WTC11 (cell line): ENCODE data around the gene MEN1. TPM values are rescaled to one million over a fixed set of nuclear protein-coding genes. Genes with fewer than 3 reads are reported as not detected.

Source experiments
- ATAC-seq: fragments of 200-7000 bp; cut with Tn5 transposase; 2 replicates; pipeline ENCODE4 v1.10.0; 2021; ENCODE audit warnings: mild to moderate bottlenecking, moderate library complexity
- CTCF ChIA-PET: fragments of 300-600 bp; sonication (Branson Sonifier 250); formaldehyde crosslinking; loops from one replicate; lab custom pipeline; 2021; ENCODE audit warnings: antibody characterized with exemption; lab: Charles Lee
- POLR2A ChIA-PET: fragments of 350-600 bp; sonication (Branson Sonifier 250); formaldehyde crosslinking; loops from one replicate; lab custom pipeline; 2021; ENCODE audit warnings: antibody characterized with exemption; lab: Charles Lee
- DNase-seq: peaks from one replicate; pipeline ENCODE4 v3.0.0; 2021; ENCODE audit warnings: low spot score
- H3K27ac Mint-ChIP-seq: 2 replicates; pipeline ENCODE4 v1.8.0; 2021; ENCODE audit warnings: mixed read lengths
- H3K27me3 Mint-ChIP-seq: 2 replicates; pipeline ENCODE4 v1.8.0; 2021; ENCODE audit warnings: low read depth, mild to moderate bottlenecking, moderate library complexity, mixed read lengths
- H3K36me3 Mint-ChIP-seq: 2 replicates; pipeline ENCODE4 v1.8.0; 2021; ENCODE audit warnings: mixed read lengths
- H3K4me1 Mint-ChIP-seq: 2 replicates; pipeline ENCODE4 v1.8.0; 2022; ENCODE audit warnings: mixed read lengths
- H3K4me3 Mint-ChIP-seq: 2 replicates; pipeline ENCODE4 v1.8.0; 2021; ENCODE audit warnings: mild to moderate bottlenecking, moderate library complexity, mixed read lengths
- H3K9me3 Mint-ChIP-seq: 2 replicates; pipeline ENCODE4 v1.8.0; 2021; ENCODE audit warnings: mixed read lengths
- ELF4 ChIP-seq: sonication (generic); formaldehyde crosslinking; IDR thresholded peaks from 2 replicates; pipeline ENCODE4 v1.8.1; 2022; ENCODE audit warnings: low read depth, mild to moderate bottlenecking, moderate library complexity, missing genetic modification reagents
- EMX1 ChIP-seq: fragments of 250-450 bp; sonication (Bioruptor Pico); IDR thresholded peaks from 2 replicates; pipeline ENCODE4 v1.8.0; 2021; ENCODE audit warnings: mild to moderate bottlenecking
- ETV6 ChIP-seq: sonication (generic); formaldehyde crosslinking; IDR thresholded peaks from 2 replicates; pipeline ENCODE4 v1.8.1; 2022; ENCODE audit warnings: mild to moderate bottlenecking, missing genetic modification reagents
- FOXP1 ChIP-seq: sonication (generic); formaldehyde crosslinking; IDR thresholded peaks from 2 replicates; pipeline ENCODE4 v1.8.0; 2022; ENCODE audit warnings: missing genetic modification reagents, mild to moderate bottlenecking, moderate library complexity, borderline replicate concordance
- NR2C2 ChIP-seq: sonication (generic); formaldehyde crosslinking; IDR thresholded peaks from 2 replicates; pipeline ENCODE4 v1.8.0; 2022; ENCODE audit warnings: mild to moderate bottlenecking, missing genetic modification reagents
- OVOL2 ChIP-seq: fragments of 250-450 bp; sonication (Bioruptor Pico); IDR thresholded peaks from 2 replicates; pipeline ENCODE4 v1.9.0; 2021; ENCODE audit warnings: mild to moderate bottlenecking, borderline replicate concordance
- TCF7 ChIP-seq: sonication (generic); formaldehyde crosslinking; IDR thresholded peaks from 2 replicates; pipeline ENCODE4 v1.8.0; 2022; ENCODE audit warnings: mild to moderate bottlenecking, low read depth, missing genetic modification reagents, moderate library complexity
- ZNF121 ChIP-seq: sonication (generic); formaldehyde crosslinking; IDR thresholded peaks from 2 replicates; pipeline ENCODE4 v1.8.0; 2023; ENCODE audit warnings: missing genetic modification reagents
- ZNF423 ChIP-seq: fragments of 250-450 bp; sonication (Bioruptor Pico); IDR thresholded peaks from 2 replicates; pipeline ENCODE4 v2.1.2; 2022; ENCODE audit warnings: mild to moderate bottlenecking, moderate library complexity
- ZNF671 ChIP-seq: fragments of 250-450 bp; sonication (Bioruptor Pico); IDR thresholded peaks from 2 replicates; pipeline ENCODE4 v1.8.0; 2021; ENCODE audit warnings: mild to moderate bottlenecking
- total RNA-seq: library from RNA; stranded (reverse); gene quantifications from 3 replicates; pipeline ENCODE4 v1.2.3, GENCODE V29; 2021
- TF ChIP-seq, protein P1 (sequence below): fragments of 250-450 bp; sonication (Bioruptor Pico); IDR thresholded peaks from 2 replicates; pipeline ENCODE4 v1.9.0; 2021; ENCODE audit warnings: moderate library complexity, mild to moderate bottlenecking, inconsistent platforms, borderline replicate concordance
- TF ChIP-seq, protein P2 (sequence below): sonication (generic); formaldehyde crosslinking; IDR thresholded peaks from 2 replicates; pipeline ENCODE4 v1.8.1; 2022; ENCODE audit warnings: low read depth, missing genetic modification reagents, borderline replicate concordance
- TF ChIP-seq, protein P3 (sequence below): sonication (generic); formaldehyde crosslinking; IDR thresholded peaks from 2 replicates; pipeline ENCODE4 v1.8.0; 2023; ENCODE audit warnings: mild to moderate bottlenecking, missing genetic modification reagents
- TF ChIP-seq, protein P4 (sequence below): sonication (generic); formaldehyde crosslinking; IDR thresholded peaks from 2 replicates; pipeline ENCODE4 v1.8.0; 2022; ENCODE audit warnings: mild to moderate bottlenecking, missing genetic modification reagents
- TF ChIP-seq, protein P5 (sequence below): sonication (generic); formaldehyde crosslinking; IDR thresholded peaks from 2 replicates; pipeline ENCODE4 v1.8.1; 2022; ENCODE audit warnings: mild to moderate bottlenecking, moderate library complexity, missing genetic modification reagents
- TF ChIP-seq, protein P6 (sequence below): fragments of 250-450 bp; sonication (Bioruptor Pico); IDR thresholded peaks from 2 replicates; pipeline ENCODE4 v1.9.0; 2021; ENCODE audit warnings: mild to moderate bottlenecking
- TF ChIP-seq, protein P7 (sequence below): sonication (generic); formaldehyde crosslinking; IDR thresholded peaks from 2 replicates; pipeline ENCODE4 v1.8.1; 2022; ENCODE audit warnings: missing genetic modification reagents, borderline replicate concordance

Gene MEN1
- total RNA-seq, 1 experiment from 2014 or later, result 47.1 TPM

DNA sequence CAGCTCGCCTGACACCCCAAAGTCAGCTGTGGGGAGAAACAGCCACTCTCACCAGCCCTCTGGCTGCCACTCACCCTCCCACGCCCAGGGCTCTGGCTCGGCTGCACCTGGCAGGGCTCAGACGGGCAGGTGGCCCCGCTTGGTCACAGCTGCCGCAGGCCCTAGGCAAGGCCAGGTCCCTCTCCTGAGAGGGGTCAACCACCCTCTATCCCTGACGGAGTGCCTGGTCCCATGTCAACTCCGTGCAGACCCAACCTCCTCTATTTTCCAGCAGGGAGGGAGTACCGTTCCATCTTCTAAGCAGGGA, 9.2 kb downstream of the MEN1 start:
- Mint-ChIP-seq H3K27ac (no peak overlapping the region), H3K27me3 (no peaks in the 10 kb centered on the region), H3K9me3 (no peaks in the 10 kb centered on the region), H3K36me3 (0 out of 2 replicates have a peak, but pooled peaks cover 6% of the 10 kb centered on the region), H3K4me1 (peaks cover 11% of the 10 kb centered on the region), H3K4me3 (no peak overlapping the region)
- ATAC-seq, result no peak
- POLR2A ChIA-PET, result no interaction called here
- TF ChIP-seq, protein P1, sequence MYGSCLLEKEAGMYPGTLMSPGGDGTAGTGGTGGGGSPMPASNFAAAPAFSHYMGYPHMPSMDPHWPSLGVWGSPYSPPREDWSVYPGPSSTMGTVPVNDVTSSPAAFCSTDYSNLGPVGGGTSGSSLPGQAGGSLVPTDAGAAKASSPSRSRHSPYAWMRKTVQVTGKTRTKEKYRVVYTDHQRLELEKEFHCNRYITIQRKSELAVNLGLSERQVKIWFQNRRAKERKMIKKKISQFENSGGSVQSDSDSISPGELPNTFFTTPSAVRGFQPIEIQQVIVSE, result no peak
- TF ChIP-seq, protein P2, sequence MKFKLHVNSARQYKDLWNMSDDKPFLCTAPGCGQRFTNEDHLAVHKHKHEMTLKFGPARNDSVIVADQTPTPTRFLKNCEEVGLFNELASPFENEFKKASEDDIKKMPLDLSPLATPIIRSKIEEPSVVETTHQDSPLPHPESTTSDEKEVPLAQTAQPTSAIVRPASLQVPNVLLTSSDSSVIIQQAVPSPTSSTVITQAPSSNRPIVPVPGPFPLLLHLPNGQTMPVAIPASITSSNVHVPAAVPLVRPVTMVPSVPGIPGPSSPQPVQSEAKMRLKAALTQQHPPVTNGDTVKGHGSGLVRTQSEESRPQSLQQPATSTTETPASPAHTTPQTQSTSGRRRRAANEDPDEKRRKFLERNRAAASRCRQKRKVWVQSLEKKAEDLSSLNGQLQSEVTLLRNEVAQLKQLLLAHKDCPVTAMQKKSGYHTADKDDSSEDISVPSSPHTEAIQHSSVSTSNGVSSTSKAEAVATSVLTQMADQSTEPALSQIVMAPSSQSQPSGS (CRISPR knock-in tag), result no peak
- no peak for TF ChIP-seq NR2C2 (CRISPR knock-in tag)
- TF ChIP-seq ETV6 (CRISPR knock-in tag), result no peak
- no peak for TF ChIP-seq TCF7 (CRISPR knock-in tag)
- no peak for TF ChIP-seq FOXP1 (CRISPR knock-in tag)
- no peak for TF ChIP-seq ZNF423 (CRISPR knock-in tag)
- TF ChIP-seq EMX1, result no peak
- TF ChIP-seq OVOL2 (CRISPR knock-in tag), result no peak
- TF ChIP-seq, protein P3, sequence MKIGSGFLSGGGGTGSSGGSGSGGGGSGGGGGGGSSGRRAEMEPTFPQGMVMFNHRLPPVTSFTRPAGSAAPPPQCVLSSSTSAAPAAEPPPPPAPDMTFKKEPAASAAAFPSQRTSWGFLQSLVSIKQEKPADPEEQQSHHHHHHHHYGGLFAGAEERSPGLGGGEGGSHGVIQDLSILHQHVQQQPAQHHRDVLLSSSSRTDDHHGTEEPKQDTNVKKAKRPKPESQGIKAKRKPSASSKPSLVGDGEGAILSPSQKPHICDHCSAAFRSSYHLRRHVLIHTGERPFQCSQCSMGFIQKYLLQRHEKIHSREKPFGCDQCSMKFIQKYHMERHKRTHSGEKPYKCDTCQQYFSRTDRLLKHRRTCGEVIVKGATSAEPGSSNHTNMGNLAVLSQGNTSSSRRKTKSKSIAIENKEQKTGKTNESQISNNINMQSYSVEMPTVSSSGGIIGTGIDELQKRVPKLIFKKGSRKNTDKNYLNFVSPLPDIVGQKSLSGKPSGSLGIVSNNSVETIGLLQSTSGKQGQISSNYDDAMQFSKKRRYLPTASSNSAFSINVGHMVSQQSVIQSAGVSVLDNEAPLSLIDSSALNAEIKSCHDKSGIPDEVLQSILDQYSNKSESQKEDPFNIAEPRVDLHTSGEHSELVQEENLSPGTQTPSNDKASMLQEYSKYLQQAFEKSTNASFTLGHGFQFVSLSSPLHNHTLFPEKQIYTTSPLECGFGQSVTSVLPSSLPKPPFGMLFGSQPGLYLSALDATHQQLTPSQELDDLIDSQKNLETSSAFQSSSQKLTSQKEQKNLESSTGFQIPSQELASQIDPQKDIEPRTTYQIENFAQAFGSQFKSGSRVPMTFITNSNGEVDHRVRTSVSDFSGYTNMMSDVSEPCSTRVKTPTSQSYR (CRISPR knock-in tag), result no peak
- no peak for TF ChIP-seq ELF4
- TF ChIP-seq, protein P4, sequence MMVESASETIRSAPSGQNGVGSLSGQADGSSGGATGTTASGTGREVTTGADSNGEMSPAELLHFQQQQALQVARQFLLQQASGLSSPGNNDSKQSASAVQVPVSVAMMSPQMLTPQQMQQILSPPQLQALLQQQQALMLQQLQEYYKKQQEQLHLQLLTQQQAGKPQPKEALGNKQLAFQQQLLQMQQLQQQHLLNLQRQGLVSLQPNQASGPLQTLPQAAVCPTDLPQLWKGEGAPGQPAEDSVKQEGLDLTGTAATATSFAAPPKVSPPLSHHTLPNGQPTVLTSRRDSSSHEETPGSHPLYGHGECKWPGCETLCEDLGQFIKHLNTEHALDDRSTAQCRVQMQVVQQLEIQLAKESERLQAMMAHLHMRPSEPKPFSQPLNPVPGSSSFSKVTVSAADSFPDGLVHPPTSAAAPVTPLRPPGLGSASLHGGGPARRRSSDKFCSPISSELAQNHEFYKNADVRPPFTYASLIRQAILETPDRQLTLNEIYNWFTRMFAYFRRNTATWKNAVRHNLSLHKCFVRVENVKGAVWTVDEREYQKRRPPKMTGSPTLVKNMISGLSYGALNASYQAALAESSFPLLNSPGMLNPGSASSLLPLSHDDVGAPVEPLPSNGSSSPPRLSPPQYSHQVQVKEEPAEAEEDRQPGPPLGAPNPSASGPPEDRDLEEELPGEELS (CRISPR knock-in tag), result no peak
- TF ChIP-seq, protein P5, sequence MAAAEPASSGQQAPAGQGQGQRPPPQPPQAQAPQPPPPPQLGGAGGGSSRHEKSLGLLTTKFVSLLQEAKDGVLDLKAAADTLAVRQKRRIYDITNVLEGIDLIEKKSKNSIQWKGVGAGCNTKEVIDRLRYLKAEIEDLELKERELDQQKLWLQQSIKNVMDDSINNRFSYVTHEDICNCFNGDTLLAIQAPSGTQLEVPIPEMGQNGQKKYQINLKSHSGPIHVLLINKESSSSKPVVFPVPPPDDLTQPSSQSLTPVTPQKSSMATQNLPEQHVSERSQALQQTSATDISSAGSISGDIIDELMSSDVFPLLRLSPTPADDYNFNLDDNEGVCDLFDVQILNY (CRISPR knock-in tag), result no peak
- TF ChIP-seq, protein P6, sequence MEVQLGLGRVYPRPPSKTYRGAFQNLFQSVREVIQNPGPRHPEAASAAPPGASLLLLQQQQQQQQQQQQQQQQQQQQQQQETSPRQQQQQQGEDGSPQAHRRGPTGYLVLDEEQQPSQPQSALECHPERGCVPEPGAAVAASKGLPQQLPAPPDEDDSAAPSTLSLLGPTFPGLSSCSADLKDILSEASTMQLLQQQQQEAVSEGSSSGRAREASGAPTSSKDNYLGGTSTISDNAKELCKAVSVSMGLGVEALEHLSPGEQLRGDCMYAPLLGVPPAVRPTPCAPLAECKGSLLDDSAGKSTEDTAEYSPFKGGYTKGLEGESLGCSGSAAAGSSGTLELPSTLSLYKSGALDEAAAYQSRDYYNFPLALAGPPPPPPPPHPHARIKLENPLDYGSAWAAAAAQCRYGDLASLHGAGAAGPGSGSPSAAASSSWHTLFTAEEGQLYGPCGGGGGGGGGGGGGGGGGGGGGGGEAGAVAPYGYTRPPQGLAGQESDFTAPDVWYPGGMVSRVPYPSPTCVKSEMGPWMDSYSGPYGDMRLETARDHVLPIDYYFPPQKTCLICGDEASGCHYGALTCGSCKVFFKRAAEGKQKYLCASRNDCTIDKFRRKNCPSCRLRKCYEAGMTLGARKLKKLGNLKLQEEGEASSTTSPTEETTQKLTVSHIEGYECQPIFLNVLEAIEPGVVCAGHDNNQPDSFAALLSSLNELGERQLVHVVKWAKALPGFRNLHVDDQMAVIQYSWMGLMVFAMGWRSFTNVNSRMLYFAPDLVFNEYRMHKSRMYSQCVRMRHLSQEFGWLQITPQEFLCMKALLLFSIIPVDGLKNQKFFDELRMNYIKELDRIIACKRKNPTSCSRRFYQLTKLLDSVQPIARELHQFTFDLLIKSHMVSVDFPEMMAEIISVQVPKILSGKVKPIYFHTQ (CRISPR knock-in tag), result no peak
- TF ChIP-seq, protein P7, sequence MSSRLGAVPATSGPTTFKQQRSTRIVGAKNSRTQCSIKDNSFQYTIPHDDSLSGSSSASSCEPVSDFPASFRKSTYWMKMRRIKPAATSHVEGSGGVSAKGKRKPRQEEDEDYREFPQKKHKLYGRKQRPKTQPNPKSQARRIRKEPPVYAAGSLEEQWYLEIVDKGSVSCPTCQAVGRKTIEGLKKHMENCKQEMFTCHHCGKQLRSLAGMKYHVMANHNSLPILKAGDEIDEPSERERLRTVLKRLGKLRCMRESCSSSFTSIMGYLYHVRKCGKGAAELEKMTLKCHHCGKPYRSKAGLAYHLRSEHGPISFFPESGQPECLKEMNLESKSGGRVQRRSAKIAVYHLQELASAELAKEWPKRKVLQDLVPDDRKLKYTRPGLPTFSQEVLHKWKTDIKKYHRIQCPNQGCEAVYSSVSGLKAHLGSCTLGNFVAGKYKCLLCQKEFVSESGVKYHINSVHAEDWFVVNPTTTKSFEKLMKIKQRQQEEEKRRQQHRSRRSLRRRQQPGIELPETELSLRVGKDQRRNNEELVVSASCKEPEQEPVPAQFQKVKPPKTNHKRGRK, result no peak
- TF ChIP-seq ZNF121 (CRISPR knock-in tag), result no peak
- TF ChIP-seq ZNF671 (CRISPR knock-in tag), result no peak
- CTCF ChIA-PET, result interaction anchor here (0.8 to 2.5 kb wide), 3 partner anchors 14 to 37 kb away, joined by 3 to 13 read pairs (median 7); partner anchors contain the start of gene SF1
- no peak for DNase-seq
